Left ventricle myocardium superior (tissue), 1 donor: ENCODE data around the gene KIRREL3. TPM values are rescaled to one million over a fixed set of nuclear protein-coding genes. Genes with fewer than 3 reads are reported as not detected.
"Not testable (repeated sequence)": the region's sequence is repeated elsewhere in the genome, so short reads cannot be mapped to it uniquely, and the experiment has no call there.

ENCODE experiments used
- ATAC-seq: fragments of 200-7000 bp; cut with Tn5 transposase; one replicate; pipeline ENCODE4 v1.9.1; 2020; ENCODE audit warnings: mild to moderate bottlenecking, moderate library complexity
- DNase-seq: peaks from one replicate; pipeline ENCODE4 v3.0.0-alpha.2; 2020
- intact Hi-C: fragments of 100-400 bp; cut with micrococcal nuclease; formaldehyde crosslinking; loops from one replicate; pipeline ENCODE4 v1.11.0; 2022
- total RNA-seq: library from RNA; stranded (reverse); fragmentation: NEBNext Ultra II Directional; extraction: Animal tissue kit (Norgen Biotek cat#: 25700); gene quantifications from one replicate; pipeline ENCODE4 v1.2.1, GENCODE V29; 2021
- donor health status: DM: no; HTN: yes; CAD: no; lungs with severe emphysema.

Gene KIRREL3
- total RNA-seq, 1 donor from 2014 or later: 0.35 TPM

DNA sequence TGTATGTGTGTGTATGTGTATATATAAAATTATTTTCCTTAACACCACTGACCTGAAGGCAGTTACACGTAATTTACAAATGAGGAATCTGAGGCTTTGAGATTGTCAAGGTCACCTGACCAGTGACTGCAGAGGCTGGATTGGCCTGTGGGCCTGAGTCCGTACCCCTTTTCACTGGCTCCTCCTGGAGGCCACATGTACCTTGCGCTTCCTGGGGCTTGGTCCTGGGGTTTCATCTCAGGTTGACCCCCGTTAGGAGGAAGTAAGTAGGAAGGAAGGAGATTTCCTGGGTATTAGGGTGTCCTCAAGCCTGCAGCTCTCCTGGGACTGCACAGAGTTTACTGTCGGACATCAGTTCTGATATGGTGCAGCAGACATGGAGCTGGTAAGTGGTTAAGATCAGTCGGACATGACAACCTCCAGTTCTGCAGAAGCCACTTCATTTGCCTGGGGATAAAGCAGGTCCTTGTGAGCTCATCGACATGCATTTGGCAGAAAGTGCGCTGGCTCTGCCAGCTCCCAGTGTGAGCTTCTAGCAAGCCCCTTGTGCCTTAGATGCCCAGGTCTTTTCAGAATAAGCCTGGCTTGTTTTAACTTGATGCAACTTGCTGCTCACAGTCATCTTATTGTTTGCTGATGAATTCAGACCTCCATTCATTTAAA is 608.5 kb downstream of the KIRREL3 start:
- intact Hi-C loops: no loop called here
- peak; percentile 50 for ATAC-seq
- peak; percentile 71 for DNase-seq

DNA sequence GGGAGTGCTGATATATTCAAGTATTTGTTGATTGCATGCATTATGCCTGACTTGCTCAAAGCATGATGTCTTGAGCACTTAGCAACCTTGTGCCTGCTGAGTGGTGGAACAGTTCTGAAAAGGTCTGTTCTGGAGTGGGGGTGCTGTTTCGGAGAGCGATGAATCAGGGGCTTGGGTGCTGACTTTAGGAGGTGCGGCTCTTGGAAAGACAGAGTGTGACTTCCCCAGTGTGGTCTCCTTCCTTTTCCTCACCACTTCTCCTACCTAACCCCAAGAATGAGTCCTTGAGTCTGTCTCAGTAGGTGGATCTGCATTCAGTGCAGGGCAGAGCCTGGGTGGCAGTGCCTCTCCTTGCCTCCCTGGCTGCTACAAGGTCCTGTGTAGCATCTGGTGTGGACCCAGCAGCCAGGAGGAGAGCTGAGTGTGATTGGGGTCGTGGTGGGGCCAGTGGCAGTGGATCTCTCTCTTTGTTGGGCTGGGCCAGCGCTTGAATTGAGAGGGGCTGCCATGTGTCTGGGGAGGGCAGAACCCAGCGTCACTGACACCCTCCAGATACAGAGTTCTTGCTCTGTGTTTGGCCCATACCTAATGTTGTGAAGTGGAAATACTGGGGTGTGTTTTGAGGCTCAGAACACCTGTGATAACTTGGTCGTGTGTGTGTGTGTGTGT is 609.1 kb downstream of the KIRREL3 start:
- ATAC-seq (no peak), DNase-seq (peak; percentile 28)
- intact Hi-C loops: no loop called here

DNA sequence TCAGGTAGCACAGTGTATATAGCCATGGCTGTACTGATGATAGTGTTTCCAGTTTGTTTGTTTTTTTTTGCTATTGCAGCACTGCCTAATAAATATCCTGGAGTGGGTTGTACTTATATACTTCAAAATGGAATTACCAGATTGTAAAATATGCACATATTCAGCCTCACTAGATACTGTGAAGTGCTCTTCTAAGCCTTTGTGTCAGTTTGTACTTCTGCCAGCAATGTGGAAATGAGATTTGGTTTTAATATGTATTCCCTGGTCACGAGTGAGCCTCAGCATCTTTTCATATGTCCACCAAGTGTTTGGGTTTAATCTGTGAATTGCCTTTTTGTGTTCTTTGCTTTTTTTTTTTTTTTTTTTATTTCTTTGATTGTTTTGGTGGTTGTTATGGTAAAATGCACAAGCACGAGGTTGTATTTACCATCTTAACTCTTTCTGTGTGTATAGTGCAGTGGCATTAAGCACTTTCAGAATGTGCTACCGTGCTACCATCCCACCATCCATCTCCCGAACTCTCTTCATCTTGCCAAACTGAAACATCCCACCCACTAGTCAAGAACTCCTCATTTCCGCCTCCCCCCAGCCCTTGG is 610.2 kb downstream of the KIRREL3 start:
- intact Hi-C loops: no loop called here
- DNase-seq (no peak), ATAC-seq (no peak)

DNA sequence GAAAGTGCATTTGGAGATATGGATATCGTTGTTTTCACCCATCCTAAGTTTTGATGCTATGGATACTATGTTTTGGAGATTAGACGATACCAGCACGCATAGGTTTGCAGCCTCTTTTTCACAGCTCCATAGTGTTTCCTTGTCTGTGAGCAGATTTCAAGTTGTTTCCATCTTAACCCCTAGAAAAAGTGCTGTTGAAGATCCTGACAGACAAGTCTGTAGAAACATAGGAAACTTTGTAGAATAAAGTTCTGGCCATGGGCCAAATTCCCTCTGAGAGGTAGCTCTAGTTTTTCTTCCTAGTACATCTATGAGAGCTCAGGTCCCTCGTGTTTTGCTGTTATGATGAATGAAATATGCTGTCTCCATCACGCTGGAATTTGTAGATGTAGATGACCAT is 612.7 kb downstream of the KIRREL3 start:
- ATAC-seq (no peak), DNase-seq (no peak)
- intact Hi-C loops: no loop called here

DNA sequence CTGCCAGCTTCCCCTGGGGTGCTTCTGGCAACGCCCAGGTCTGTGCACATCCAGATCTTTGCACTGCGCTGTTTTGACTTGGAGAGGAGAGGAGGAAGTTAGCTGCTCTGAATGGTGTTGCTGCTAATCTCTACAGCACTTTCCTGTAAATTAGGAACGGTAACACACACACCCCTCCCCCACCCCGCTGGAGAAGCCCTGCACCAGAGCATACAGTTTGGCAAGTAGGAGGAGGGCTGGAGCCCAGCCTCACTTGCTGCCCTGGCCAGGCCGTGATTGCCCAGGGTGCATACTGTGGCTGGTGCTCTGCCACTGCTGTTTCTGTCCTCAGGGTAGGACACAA is 613.9 kb downstream of the KIRREL3 start:
- intact Hi-C loops: not testable (repeated sequence)
- ATAC-seq (peak; percentile 83), DNase-seq (peak; percentile 81)

DNA sequence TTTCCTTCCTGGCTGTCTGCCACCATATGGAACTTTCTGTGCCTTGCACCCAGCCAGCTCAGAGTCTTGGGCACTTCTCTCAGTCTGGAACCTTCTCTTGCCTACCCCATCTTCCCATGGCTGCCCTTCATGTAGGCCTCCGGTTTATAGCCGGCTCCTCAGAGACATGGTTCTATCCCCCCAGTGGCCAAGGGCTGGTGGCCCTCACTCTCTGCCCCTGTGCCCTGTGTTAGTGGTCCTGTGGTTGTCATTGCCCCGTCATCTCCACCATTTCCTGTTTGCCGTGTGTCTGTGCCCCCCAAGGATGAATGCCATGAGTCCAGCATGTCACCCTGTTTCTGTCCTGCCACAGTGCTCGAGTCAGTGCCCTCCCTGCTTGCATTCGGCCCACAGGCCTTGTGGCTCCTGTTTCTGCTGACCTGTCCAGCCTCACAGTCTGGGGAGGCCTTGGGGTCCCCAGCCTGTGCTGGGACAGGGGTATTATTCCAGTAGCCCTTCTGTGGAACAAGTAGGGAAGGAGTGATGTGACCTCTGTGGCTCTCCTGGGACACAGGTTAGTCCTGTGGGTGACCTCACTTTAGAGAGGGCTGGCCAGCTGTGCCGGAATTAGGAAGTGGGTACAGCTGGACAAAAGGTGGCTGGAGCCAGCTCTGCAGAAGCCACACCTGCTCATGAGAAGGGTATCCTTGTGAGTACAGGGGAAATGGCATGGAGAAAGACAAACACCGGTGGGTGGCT is 614.4 kb downstream of the KIRREL3 start:
- peak; percentile 26 for DNase-seq
- intact Hi-C loops: no loop called here
- ATAC-seq: peak; percentile 2

DNA sequence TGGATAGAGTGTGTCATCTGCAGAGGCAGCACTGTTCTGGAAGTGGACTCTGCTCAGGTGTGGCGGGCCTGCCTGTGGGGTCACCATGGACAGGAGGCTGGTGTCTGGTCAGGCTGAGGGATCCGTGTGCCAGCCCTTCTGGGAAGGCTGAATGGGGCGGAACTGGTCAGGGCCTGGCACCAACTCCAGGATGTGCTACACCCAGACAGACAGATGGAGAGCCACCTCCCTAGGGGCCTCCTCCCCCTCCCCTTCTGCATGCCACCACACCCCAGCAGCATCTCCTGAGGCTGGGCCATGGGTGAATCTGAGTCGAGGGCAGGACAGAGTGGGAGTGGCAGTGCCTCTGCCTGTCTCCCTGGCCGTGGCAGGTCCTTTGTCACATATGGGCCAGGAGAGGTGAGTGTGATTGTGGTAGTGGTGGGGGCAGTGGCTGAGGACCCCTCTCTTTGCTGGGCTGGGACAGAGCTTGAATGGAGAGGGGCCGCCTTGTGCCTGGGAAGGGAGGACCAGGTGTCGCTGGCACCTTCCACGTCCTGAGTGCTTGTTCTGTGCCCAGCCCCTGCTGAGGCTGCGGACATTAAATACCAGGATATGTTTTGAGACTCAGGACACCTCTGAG is 616.0 kb downstream of the KIRREL3 start:
- intact Hi-C loops: no loop called here
- no peak for ATAC-seq
- peak; percentile 19 for DNase-seq

DNA sequence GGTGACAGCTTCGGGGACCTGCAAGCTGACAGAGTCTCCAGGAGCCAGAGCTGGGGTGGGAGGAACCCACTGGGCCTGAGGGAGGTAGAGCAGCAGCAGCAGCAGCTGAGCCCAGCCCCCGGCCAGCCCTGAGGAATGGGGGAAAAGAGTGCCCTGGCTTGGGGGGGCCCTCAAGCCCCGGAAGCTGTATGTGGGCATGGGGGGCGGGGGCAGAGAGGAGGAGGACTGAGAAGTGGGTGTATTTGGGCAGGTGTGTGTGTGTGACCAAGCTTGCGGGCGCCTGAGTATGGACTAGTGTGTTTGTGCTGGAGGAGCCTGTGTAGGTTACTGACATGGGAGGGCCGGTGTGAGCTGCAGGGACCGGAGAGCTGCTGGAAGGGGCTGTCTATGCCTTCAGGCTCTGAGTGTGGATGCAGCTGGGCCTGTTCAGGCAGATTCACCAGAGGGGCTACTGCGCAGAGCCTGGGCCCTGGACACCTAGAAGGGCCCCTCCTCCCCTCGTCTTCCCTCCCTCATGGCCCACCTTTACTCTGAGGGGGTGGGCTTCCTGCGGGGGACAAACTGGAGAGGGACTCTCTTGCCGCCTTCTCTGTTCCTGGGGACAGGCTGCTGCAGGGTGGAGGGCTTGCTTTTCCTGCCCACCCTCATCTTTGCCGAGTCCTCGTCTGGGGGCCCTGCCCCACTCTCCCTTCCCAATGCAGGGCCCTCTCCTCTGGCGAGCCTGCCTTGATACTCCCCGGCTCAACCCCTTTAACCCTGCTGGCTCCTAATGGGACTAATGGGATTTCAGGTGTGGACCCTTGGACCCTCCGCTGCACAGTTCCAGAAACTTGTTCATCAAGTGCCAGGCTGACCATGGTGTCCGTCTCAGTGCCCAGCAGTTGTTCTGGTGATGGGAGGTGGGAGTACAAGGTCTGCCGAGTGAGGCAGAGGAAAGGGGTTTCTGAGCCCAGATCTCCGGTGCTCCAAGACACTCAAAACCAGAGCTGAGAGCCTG is 616.9 kb downstream of the KIRREL3 start:
- peak; percentile 28 for DNase-seq
- ATAC-seq: no peak
- intact Hi-C loops: no loop called here

DNA sequence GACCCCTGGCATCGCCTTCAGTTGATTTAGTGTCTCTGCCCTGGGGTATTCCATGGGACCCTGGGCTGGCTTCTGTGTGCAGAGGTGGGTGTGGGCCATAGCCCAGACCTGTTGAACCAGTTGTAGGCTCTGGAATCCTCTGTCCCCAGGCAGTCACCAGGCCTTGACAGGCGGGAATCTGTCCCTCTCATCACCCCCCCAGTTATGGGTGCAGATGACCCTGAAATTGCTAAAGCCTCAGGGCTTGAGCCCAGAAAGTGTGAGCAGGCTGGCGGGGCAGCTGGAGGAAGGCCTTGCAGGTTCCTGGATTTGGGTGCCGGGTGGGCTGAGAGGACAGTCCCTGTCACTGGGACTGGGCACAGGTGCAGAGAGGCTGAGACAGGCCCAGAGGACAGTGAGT is 617.9 kb downstream of the KIRREL3 start:
- ATAC-seq, intact Hi-C loops: not testable (repeated sequence)
- peak; percentile 24 for DNase-seq

DNA sequence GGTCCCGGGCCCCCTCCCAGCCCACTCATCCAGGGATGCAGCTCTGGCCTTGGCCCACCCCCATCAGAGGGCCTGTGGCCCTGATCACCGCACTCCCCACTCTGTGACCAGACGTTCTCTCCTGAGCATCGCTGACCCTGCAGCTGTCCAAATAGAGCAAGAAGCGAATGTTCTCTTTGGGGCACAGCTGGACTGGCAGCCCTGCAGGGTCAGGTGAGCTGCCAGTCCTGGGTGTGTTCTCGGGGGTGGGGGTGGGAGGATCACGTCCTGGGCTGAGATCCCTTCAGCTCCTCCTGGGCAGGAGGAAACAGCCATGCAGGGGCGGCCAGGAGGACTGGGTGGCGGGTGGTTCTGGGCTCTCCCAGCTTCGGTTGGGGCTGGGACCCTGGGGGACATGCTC is 618.6 kb downstream of the KIRREL3 start:
- DNase-seq, intact Hi-C loops: not testable (repeated sequence)
- peak; percentile 10 for ATAC-seq

DNA sequence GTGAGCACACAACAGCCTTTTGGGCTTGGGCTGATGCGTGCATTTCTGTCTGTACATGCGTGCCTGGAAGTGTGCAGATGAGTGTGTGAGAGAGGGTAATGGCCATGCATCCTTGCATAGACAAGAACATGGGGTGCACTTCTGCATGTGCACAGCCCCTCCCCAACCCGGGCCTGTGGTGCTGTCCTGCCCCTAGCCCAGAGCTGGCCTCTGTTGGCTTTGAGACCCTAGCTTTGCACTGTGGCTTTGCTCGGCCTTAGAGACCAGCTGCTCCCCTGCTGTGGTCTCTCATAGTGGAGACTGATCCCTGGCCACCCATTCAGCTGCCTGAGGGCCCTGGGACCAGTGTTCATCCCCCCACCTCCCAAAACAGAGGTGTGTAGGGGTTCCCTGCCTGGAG is 619.7 kb downstream of the KIRREL3 start:
- intact Hi-C loops: no loop called here
- peak; percentile 31 for DNase-seq
- no peak for ATAC-seq

DNA sequence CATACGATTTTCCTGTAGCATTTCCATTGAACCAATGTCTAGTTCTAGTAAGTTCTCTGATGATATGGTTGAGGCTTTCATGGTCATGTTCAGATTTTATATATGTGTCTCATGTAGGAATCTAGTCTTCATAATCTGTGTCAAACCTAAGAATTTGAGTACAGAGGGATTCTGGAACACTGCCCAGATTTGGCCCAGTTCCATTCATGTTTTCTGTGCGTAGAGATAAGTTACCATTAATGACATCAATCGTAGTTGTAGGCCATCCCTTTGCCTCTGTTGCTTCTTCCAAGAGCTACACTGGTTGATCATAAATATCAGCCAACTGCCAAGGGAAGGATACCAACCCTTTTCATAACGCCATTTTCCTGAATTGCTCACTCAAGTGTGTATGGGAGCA is 621.8 kb downstream of the KIRREL3 start:
- DNase-seq (no peak), ATAC-seq (no peak)
- intact Hi-C loops: no loop called here

DNA sequence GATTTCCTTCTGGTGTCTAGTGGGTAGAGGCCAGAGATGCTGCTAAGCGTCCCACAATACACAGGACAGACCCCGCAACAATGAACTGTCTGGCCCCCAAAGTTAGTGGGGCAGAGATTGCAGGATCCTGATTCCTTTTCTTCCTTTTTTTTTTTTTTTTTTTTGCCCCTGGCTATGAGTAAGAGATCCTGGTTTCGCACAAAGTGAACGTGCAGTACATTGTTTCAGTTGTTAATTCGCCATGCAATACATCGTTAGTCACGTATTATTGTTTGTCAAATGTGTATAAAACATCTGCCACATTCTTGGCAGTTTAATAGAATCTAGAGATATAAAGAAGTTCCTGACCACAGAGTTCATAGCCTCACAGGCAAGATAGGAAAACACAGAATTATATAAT is 624.8 kb downstream of the KIRREL3 start:
- ATAC-seq (no peak), DNase-seq (no peak)
- intact Hi-C loops: no loop called here

DNA sequence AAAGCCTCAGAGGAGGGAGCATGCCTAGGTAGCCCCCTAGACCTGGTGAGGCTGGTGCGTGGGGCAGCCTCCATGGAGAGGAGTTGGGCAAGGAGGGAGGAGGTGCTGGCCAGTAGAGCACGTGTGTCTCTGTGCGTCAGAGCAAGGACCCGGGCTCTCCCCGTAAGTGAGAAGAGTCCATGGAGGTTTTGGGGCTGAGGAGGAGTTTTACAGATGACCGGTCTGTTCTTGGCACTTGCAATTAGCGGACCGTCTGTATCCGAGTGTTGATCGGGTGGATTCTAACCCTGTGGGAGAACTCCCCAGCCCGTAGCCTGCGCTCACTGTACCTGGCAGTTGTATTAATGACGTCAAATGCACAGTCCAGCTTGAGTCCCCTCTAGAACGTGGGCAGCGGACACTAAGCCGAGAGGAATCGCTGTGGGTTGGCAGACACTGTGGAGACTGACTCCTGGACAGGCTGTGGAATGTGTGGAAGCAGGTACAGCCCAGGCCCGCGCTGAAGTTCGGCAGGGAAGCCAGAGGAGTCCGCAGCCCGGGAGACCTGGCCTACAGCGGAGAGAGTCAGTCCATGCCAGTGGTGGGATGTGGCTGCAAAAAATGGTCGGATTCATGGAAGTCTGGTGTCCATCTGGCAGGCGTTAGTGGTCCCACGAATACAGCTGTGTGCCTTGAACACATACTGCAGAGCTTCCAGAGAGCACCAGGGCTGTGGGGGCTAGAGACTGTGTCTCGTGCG is 625.8 kb downstream of the KIRREL3 start:
- DNase-seq (peak; percentile 66), ATAC-seq (peak; percentile 58)
- intact Hi-C loops: not testable (repeated sequence)

DNA sequence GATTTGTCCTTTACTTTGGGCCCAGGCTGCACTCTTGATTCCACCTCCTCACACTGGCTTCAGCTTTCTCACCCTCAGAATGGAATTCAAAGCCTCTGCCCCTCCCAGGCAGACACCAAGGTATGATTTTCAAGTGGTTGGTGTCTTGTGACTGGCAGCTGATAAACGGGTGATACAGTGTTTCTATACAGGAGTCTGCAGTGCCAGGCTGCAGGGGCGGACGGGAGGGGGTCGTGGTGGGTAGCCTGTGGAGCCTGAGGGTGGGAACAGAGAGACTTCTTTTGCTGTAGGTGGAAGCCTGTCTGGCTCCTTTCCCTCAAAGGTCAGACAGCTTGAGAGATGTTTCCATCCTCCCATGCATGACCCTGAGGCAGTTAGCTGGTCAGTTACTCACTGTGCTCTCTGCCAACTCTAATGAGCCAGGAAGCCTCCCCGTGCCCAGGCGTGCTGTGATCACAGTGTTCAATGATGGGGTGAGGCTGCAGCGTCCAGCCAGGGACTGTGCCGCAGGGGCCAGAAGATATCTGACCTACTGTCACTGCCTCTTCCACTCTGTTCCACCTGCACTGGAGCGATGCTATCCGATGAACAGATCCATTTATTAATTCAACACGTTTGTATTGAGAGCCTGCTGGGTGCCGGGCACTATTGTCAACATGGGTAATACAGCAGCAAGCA is 627.0 kb downstream of the KIRREL3 start:
- ATAC-seq: peak; percentile 87
- intact Hi-C loops, DNase-seq: not testable (repeated sequence)
